Measurements from ENCODE around the gene GAK.

GAK gene

GRCh38 chr4:819401-820229, 112.5 kb downstream of the GAK start:
- no peaks in the 10 kb centered on the region for H3K36me3 ChIP-seq (ENCODE audit: insufficient read depth, low read length)
- H3K9me3 ChIP-seq (ENCODE audit: insufficient read depth, low read length, severe bottlenecking): no peaks in the 10 kb centered on the region
- H3K27me3 ChIP-seq (ENCODE audit: insufficient read depth, low read length, poor library complexity): no peaks in the 10 kb centered on the region
- no peaks in the 10 kb centered on the region for H3K79me2 ChIP-seq (ENCODE audit: insufficient read depth, low read length)
- no peak overlapping the region for H2AFZ ChIP-seq (ENCODE audit: low read depth, low read length)
- no peaks in the 10 kb centered on the region; the same call in 1 of the 2 replicates for H4K20me1 ChIP-seq (ENCODE audit: insufficient read depth, low read length)
- ATAC-seq (ENCODE audit: insufficient read depth, low read depth) (no peak), DNase-seq (no peak)
- no peak overlapping the region for H3K9ac ChIP-seq (ENCODE audit: low read depth, low read length)
- H3K4me1 ChIP-seq (ENCODE audit: insufficient read depth, low read length): no peaks in the 10 kb centered on the region
- H3K4me2 ChIP-seq (ENCODE audit: insufficient read depth, low read length): no peak overlapping the region
- H3K27ac ChIP-seq (ENCODE audit: low read length): no peak overlapping the region
- no peak overlapping the region for H3K4me3 ChIP-seq (ENCODE audit: low read depth in 1 of 2, low read length in 2 of 2)
- no peak for TF ChIP-seq EZH2 (IDR thresholded peaks at IDR 0.05; ENCODE audit: borderline replicate concordance, low read depth, low read length, severe bottlenecking)
- TF ChIP-seq, protein P1, sequence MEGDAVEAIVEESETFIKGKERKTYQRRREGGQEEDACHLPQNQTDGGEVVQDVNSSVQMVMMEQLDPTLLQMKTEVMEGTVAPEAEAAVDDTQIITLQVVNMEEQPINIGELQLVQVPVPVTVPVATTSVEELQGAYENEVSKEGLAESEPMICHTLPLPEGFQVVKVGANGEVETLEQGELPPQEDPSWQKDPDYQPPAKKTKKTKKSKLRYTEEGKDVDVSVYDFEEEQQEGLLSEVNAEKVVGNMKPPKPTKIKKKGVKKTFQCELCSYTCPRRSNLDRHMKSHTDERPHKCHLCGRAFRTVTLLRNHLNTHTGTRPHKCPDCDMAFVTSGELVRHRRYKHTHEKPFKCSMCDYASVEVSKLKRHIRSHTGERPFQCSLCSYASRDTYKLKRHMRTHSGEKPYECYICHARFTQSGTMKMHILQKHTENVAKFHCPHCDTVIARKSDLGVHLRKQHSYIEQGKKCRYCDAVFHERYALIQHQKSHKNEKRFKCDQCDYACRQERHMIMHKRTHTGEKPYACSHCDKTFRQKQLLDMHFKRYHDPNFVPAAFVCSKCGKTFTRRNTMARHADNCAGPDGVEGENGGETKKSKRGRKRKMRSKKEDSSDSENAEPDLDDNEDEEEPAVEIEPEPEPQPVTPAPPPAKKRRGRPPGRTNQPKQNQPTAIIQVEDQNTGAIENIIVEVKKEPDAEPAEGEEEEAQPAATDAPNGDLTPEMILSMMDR (IDR thresholded peaks at IDR 0.05; ENCODE audit: borderline replicate concordance, extremely low read depth, low read length, poor library complexity, severe bottlenecking): no peak

DNA sequence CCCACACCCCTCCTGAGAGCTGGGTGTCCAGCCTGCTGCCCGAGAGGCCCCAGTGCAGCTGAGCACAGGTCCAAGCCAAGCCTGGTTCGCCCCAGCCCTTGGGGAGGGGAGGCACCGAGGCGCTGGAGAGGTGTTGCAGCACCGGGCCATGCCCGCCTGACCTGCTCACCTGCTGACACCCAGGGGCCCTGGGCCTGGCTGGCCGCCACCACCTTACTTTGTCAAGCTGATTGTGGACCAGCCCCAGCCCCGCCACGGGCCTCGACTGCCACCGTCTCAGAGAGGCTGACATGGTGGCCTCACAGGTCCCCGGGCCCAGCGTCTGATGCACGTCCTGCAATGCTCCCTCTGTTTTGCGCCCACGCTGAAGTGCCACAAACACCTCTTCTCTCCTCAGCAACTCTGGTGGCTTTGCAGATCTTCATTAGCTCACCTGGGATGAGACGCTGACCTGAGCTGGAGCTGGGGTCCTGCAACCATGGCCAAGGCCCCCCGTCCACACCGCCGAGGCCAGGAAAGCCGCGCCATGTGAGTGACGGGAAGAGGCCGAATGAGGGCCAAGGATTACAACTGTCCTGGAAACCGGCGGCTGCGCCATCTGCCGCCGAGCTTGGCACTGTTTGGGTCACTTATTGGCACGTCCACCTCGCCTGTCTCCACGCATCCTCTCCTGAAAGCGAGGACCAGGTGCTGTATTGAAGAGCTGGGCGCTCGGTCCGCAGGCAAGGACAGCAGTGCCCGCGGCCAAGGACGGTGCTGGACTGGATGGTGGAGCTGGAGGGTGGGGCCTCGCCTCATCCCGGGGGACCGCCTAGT, 113.8 kb downstream of the GAK start:
- H3K9ac ChIP-seq (ENCODE audit: low read depth, low read length): no peak overlapping the region
- H3K79me2 ChIP-seq (ENCODE audit: insufficient read depth, low read length): no peaks in the 10 kb centered on the region
- no peaks in the 10 kb centered on the region for H3K36me3 ChIP-seq (ENCODE audit: insufficient read depth, low read length)
- TF ChIP-seq EZH2 (IDR thresholded peaks at IDR 0.05; ENCODE audit: borderline replicate concordance, low read depth, low read length, severe bottlenecking): no peak
- TF ChIP-seq, protein P1 (IDR thresholded peaks at IDR 0.05; ENCODE audit: borderline replicate concordance, extremely low read depth, low read length, poor library complexity, severe bottlenecking): no peak
- no peaks in the 10 kb centered on the region for H3K4me1 ChIP-seq (ENCODE audit: insufficient read depth, low read length)
- no peak for ATAC-seq (ENCODE audit: insufficient read depth, low read depth)
- H3K27me3 ChIP-seq (ENCODE audit: insufficient read depth, low read length, poor library complexity): no peaks in the 10 kb centered on the region
- no peak overlapping the region for H3K4me3 ChIP-seq (ENCODE audit: low read depth in 1 of 2, low read length in 2 of 2)
- no peak for DNase-seq
- H2AFZ ChIP-seq (ENCODE audit: low read depth, low read length): no peak overlapping the region
- H3K4me2 ChIP-seq (ENCODE audit: insufficient read depth, low read length): no peak overlapping the region
- H3K9me3 ChIP-seq (ENCODE audit: insufficient read depth, low read length, severe bottlenecking): no peaks in the 10 kb centered on the region
- H4K20me1 ChIP-seq (ENCODE audit: insufficient read depth, low read length): no peaks in the 10 kb centered on the region
- H3K27ac ChIP-seq (ENCODE audit: low read length): no peak overlapping the region

DNA sequence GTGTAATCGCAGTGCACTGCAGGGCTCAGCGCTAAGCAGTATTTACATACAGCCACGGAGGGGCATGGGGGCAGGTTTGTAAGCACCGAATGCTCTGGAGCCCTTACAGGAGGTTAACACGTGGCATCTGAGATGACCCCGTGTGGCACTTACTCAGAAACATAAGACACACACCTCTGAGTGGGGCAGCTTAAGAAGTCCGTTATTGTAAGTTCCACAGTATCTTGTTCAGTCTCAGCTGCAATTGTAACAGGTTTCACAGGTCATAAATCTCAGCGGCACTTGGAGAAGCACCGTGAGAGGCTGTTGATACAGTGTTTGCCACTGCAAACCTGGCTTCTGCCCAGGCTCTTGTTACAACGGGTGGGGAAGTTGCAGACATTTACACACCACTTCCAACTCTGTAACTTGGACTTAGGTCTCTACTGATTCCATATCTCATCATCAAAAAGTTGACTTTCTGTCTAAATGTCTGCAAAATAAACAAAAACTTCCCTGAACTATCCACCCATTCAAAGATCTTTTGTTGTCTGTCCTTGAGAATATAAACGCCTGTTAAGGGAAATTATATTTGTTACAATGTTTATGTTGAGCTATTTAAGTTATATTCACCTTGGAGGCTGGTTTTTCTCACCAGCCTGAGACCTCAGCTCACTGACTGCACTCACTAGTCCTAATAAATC, 116.5 kb downstream of the GAK start:
- Histone ChIP-seq H3K27me3 (ENCODE audit: insufficient read depth, low read length, poor library complexity) (no peaks in the 10 kb centered on the region), H3K9ac (ENCODE audit: low read depth, low read length) (no peak overlapping the region), H3K4me1 (ENCODE audit: insufficient read depth, low read length) (no peaks in the 10 kb centered on the region), H3K9me3 (ENCODE audit: insufficient read depth, low read length, severe bottlenecking) (no peaks in the 10 kb centered on the region), H3K4me2 (ENCODE audit: insufficient read depth, low read length) (no peak overlapping the region), H4K20me1 (ENCODE audit: insufficient read depth, low read length) (no peaks in the 10 kb centered on the region), H3K27ac (ENCODE audit: low read length) (no peak overlapping the region), H3K36me3 (ENCODE audit: insufficient read depth, low read length) (no peaks in the 10 kb centered on the region), H2AFZ (ENCODE audit: low read depth, low read length) (no peak overlapping the region), H3K79me2 (ENCODE audit: insufficient read depth, low read length) (no peaks in the 10 kb centered on the region), H3K4me3 (ENCODE audit: low read depth in 1 of 2, low read length in 2 of 2) (no peak overlapping the region)
- TF ChIP-seq EZH2 (IDR thresholded peaks at IDR 0.05; ENCODE audit: borderline replicate concordance, low read depth, low read length, severe bottlenecking): no peak
- TF ChIP-seq, protein P1 (IDR thresholded peaks at IDR 0.05; ENCODE audit: borderline replicate concordance, extremely low read depth, low read length, poor library complexity, severe bottlenecking): no peak
- ATAC-seq (ENCODE audit: insufficient read depth, low read depth) (no peak), DNase-seq (no peak)
